Large intestine (tissue), 3 donors: ENCODE data around the gene MRPS2. TPM values are rescaled to one million over a fixed set of nuclear protein-coding genes. Genes with fewer than 3 reads are reported as not detected.
"Not testable (repeated sequence)": the region's sequence is repeated elsewhere in the genome, so short reads cannot be mapped to it uniquely, and the experiment has no call there.

Source experiments
- DNase-seq, 2 donors: peaks; one replicate each; pipeline versions ENCODE4 v3.0.0 to v3.0.0-alpha.2; 2013
- H3K27ac ChIP-seq: one replicate; pipeline ENCODE4 v1.5.1; 2013; ENCODE audit warnings: low read length
- H3K27me3 ChIP-seq: 2 replicates; pipeline ENCODE4 v1.6.1; 2013; ENCODE audit warnings: low read length; ENCODE audit not compliant: control insufficient read depth, insufficient read depth
- H3K36me3 ChIP-seq: 2 replicates; pipeline ENCODE4 v1.6.1; 2013; ENCODE audit warnings: low read length; ENCODE audit not compliant: control insufficient read depth, insufficient read depth
- H3K4me1 ChIP-seq: one replicate; pipeline ENCODE4 v1.6.1; 2013; ENCODE audit warnings: low read length; ENCODE audit not compliant: control insufficient read depth, insufficient read depth
- H3K4me3 ChIP-seq: one replicate; pipeline ENCODE4 v1.5.1; 2013; ENCODE audit warnings: low read length
- H3K9me3 ChIP-seq: one replicate; pipeline ENCODE4 v1.6.1; 2013; ENCODE audit warnings: mild to moderate bottlenecking, low read depth, low read length, moderate library complexity; ENCODE audit not compliant: control insufficient read depth
- WGBS: methylation state at CpG from one replicate; pipeline ENCODE4 v1.1.5; 2013; ENCODE audit warnings: low lambda C conversion rate; ENCODE audit not compliant: insufficient coverage; 5-methylcytosine and 5-hydroxymethylcytosine counted together
- polyA plus RNA-seq: library from polyadenylated mRNA; unstranded; fragments of 120-200 nt; gene quantifications from one replicate; pipeline ENCODE4 v1.2.1, GENCODE V29; 2013

Gene MRPS2
- polyA plus RNA-seq, 1 donor, result 46.9 TPM

- H3K27ac ChIP-seq, H3K4me3 ChIP-seq, H3K4me1 ChIP-seq, H3K9me3 ChIP-seq, H3K36me3 ChIP-seq, H3K27me3 ChIP-seq, DNase-seq: not testable (repeated sequence)
- WGBS, result no CpG with 5 or more reads among the region's 13 CpGs
Observed at GRCh38 chr9:135535631-135536030, 35.1 kb downstream of the MRPS2 start.

GRCh38 chr9:135536216-135536615, 35.7 kb downstream of the MRPS2 start:
- no peak for DNase-seq
- no CpG with 5 or more reads among the region's 8 CpGs for WGBS

GRCh38 chr9:135543262-135543894, 42.9 kb downstream of the MRPS2 start:
- WGBS, result 47% methylated on average over 3 of the region's 8 CpGs

More at GRCh38 chr9:135536216-135536615, 35.7 kb downstream of the MRPS2 start:
- Histone ChIP-seq H3K9me3 (no peaks in the 10 kb centered on the region), H3K27me3 (no peaks in the 10 kb centered on the region), H3K36me3 (no peaks in the 10 kb centered on the region), H3K4me3 (no peak overlapping the region), H3K4me1 (no peaks in the 10 kb centered on the region), H3K27ac (no peak overlapping the region)

GRCh38 chr9:135544981-135545635, 44.6 kb downstream of the MRPS2 start:
- Histone ChIP-seq H3K27me3 (no peaks in the 10 kb centered on the region), H3K4me3 (no peak overlapping the region), H3K4me1 (no peaks in the 10 kb centered on the region), H3K36me3 (no peaks in the 10 kb centered on the region), H3K9me3 (no peaks in the 10 kb centered on the region), H3K27ac (no peak overlapping the region)
- no CpG with 5 or more reads among the region's 18 CpGs for WGBS
- no peak for DNase-seq

More at GRCh38 chr9:135543262-135543894, 42.9 kb downstream of the MRPS2 start:
- not testable (repeated sequence) for H3K4me3 ChIP-seq, H3K4me1 ChIP-seq, H3K36me3 ChIP-seq, H3K27ac ChIP-seq, DNase-seq, H3K9me3 ChIP-seq, H3K27me3 ChIP-seq

GRCh38 chr9:135545646-135546176, 45.2 kb downstream of the MRPS2 start, which contains the start of gene OBP2A:
Gene OBP2A, plus strand, starts transcription at chr9:135546126. Its CDS starts 55 bp downstream, at chr9:135546181.
- H3K4me1 ChIP-seq, DNase-seq, H3K4me3 ChIP-seq, H3K27ac ChIP-seq, H3K27me3 ChIP-seq, H3K9me3 ChIP-seq, H3K36me3 ChIP-seq: not testable (repeated sequence)
- WGBS, result no CpG with 5 or more reads among the region's 19 CpGs

- not testable (repeated sequence) for H3K9me3 ChIP-seq, H3K36me3 ChIP-seq, H3K27me3 ChIP-seq, H3K27ac ChIP-seq, H3K4me1 ChIP-seq, DNase-seq, H3K4me3 ChIP-seq
- no CpG with 5 or more reads among the region's 21 CpGs for WGBS
Observed at GRCh38 chr9:135546792-135547617, 46.5 kb downstream of the MRPS2 start.

- no CpG with 5 or more reads among the region's 28 CpGs for WGBS
- DNase-seq, result no peak
Observed at GRCh38 chr9:135547756-135548736, 47.6 kb downstream of the MRPS2 start.

GRCh38 chr9:135549478-135550343, 49.2 kb downstream of the MRPS2 start:
- not testable (repeated sequence) for H3K36me3 ChIP-seq, H3K27ac ChIP-seq, H3K4me1 ChIP-seq, H3K4me3 ChIP-seq, H3K27me3 ChIP-seq, H3K9me3 ChIP-seq, DNase-seq
- WGBS, result no CpG with 5 or more reads among the region's 28 CpGs

More at GRCh38 chr9:135547756-135548736, 47.6 kb downstream of the MRPS2 start:
- no peaks in the 10 kb centered on the region for H3K4me1 ChIP-seq
- H3K36me3 ChIP-seq, result no peaks in the 10 kb centered on the region
- H3K9me3 ChIP-seq, result no peaks in the 10 kb centered on the region
- no peak overlapping the region for H3K4me3 ChIP-seq
- H3K27ac ChIP-seq, result no peak overlapping the region
- H3K27me3 ChIP-seq, result no peaks in the 10 kb centered on the region

GRCh38 chr9:135550344-135550918, 49.9 kb downstream of the MRPS2 start:
- no CpG with 5 or more reads among the region's 17 CpGs for WGBS

More at GRCh38 chr9:135550344-135550918, 49.9 kb downstream of the MRPS2 start:
- H3K9me3 ChIP-seq, result no peaks in the 10 kb centered on the region
- DNase-seq, result no peak
- no peaks in the 10 kb centered on the region for H3K36me3 ChIP-seq
- no peaks in the 10 kb centered on the region for H3K4me1 ChIP-seq
- H3K27me3 ChIP-seq, result no peaks in the 10 kb centered on the region
- no peak overlapping the region for H3K4me3 ChIP-seq
- H3K27ac ChIP-seq, result no peak overlapping the region
